K562 (cell line): ENCODE measurements around the gene PPIA. TPM values are rescaled to one million over a fixed set of nuclear protein-coding genes. Genes with fewer than 3 reads are reported as not detected.

ENCODE experiments used
- ARID1B ChIP-seq: fragments of 450-650 bp; IDR thresholded peaks from 2 replicates; pipeline ENCODE4 v1.6.1; 2016; ENCODE audit warnings: antibody characterized with exemption, mild to moderate bottlenecking, inconsistent platforms
- CGGBP1 ChIP-seq: fragments of 250-450 bp; sonication (Bioruptor Pico); IDR thresholded peaks from 2 replicates; pipeline ENCODE4 v1.9.0; 2021; ENCODE audit warnings: mild to moderate bottlenecking
- CREB3L1 ChIP-seq: fragments of 450-650 bp; IDR thresholded peaks from 2 replicates; pipeline ENCODE4 v1.6.1; 2014; ENCODE audit warnings: low read depth, mild to moderate bottlenecking, moderate library complexity, borderline replicate concordance
- E2F3 ChIP-seq: fragments of 250-450 bp; sonication (Bioruptor Pico); IDR thresholded peaks from 2 replicates; pipeline ENCODE4 v1.4.0; 2020; ENCODE audit warnings: mild to moderate bottlenecking
- FOS ChIP-seq: IDR thresholded peaks from 3 replicates; pipeline ENCODE4 v1.6.1; 2011; ENCODE audit not compliant: insufficient read length; ENCODE audit errors: extremely low read depth
- HDAC6 ChIP-seq: IDR thresholded peaks from 2 replicates; pipeline ENCODE4 v1.6.1; 2012; ENCODE audit warnings: low read depth, mild to moderate bottlenecking, control low read depth, inconsistent platforms, low read length, moderate library complexity
- ILF3 ChIP-seq: fragments of 450-650 bp; IDR thresholded peaks from 2 replicates; pipeline ENCODE4 v1.6.1; 2018; ENCODE audit warnings: antibody characterized with exemption, mild to moderate bottlenecking, moderate library complexity, borderline replicate concordance
- MAX ChIP-seq: sonication (generic); formaldehyde crosslinking; IDR thresholded peaks from 2 replicates; pipeline ENCODE4 v1.9.0; 2022; ENCODE audit warnings: mild to moderate bottlenecking, missing genetic modification reagents
- MTA1 ChIP-seq: fragments of 450-650 bp; IDR thresholded peaks from 2 replicates; pipeline ENCODE4 v1.6.1; 2017; ENCODE audit warnings: borderline replicate concordance
- NFE2L1 ChIP-seq: fragments of 450-650 bp; IDR thresholded peaks from 2 replicates; pipeline ENCODE4 v1.6.1; 2016; ENCODE audit warnings: missing genetic modification characterization, low read depth, mild to moderate bottlenecking, missing compliant biosample characterization, moderate library complexity, borderline replicate concordance
- PCBP2 ChIP-seq: fragments of 200-400 bp; formaldehyde crosslinking; IDR thresholded peaks from 2 replicates; pipeline ENCODE4 v1.6.1; 2018; ENCODE audit warnings: low read length, low read depth, mild to moderate bottlenecking, moderate library complexity; ENCODE audit not compliant: poor library complexity, severe bottlenecking
- RBM14 ChIP-seq: fragments of 200-400 bp; formaldehyde crosslinking; IDR thresholded peaks from 2 replicates; pipeline ENCODE4 v1.6.1; 2018; ENCODE audit warnings: low read depth, mild to moderate bottlenecking, low read length, moderate library complexity, borderline replicate concordance; ENCODE audit not compliant: insufficient read depth
- RNF2 ChIP-seq: sonication (generic); IDR thresholded peaks from 2 replicates; pipeline ENCODE4 v1.6.1; 2016
- SIX5 ChIP-seq, 2 experiments: IDR thresholded peaks; 2 replicates each; pipeline ENCODE4 v1.6.1; 2011; ENCODE audit warnings: low read length in 2 of 2, borderline replicate concordance in 1 of 2, low read depth in 1 of 2, mild to moderate bottlenecking in 1 of 2, moderate library complexity in 1 of 2; ENCODE audit not compliant: insufficient read depth in 1 of 2
- SMARCB1 ChIP-seq: IDR thresholded peaks from 2 replicates; pipeline ENCODE4 v1.6.1; 2011; ENCODE audit warnings: improper control_type of control experiment, low read depth; ENCODE audit not compliant: insufficient read length
- TAF7 ChIP-seq: fragments of 450-650 bp; IDR thresholded peaks from 2 replicates; pipeline ENCODE4 v1.6.1; 2016; ENCODE audit warnings: missing genetic modification characterization, missing compliant biosample characterization
- THRA ChIP-seq: fragments of 450-650 bp; IDR thresholded peaks from 2 replicates; pipeline ENCODE4 v1.6.1; 2017; ENCODE audit warnings: mild to moderate bottlenecking, moderate library complexity
- ZBTB7A ChIP-seq: IDR thresholded peaks from 2 replicates; pipeline ENCODE4 v1.6.1; 2011; ENCODE audit warnings: low read depth, mild to moderate bottlenecking, low read length, moderate library complexity, borderline replicate concordance; ENCODE audit not compliant: control insufficient read depth
- ZNF274 ChIP-seq: IDR thresholded peaks from 2 replicates; pipeline ENCODE4 v1.6.1; 2011; ENCODE audit warnings: low read depth, mild to moderate bottlenecking, low read length, moderate library complexity, borderline replicate concordance
- ZNF347 ChIP-seq: fragments of 450-650 bp; formaldehyde crosslinking; IDR thresholded peaks from 2 replicates; pipeline ENCODE4 v1.4.0; 2020; ENCODE audit warnings: low read depth, mild to moderate bottlenecking, moderate library complexity
- ZNF398 ChIP-seq: fragments of 250-450 bp; sonication (Bioruptor Pico); IDR thresholded peaks from 2 replicates; pipeline ENCODE4 v1.8.0; 2021; ENCODE audit warnings: moderate library complexity, mild to moderate bottlenecking, inconsistent platforms
- polyA plus RNA-seq, 8 experiments: library from polyadenylated mRNA; depleted of rRNA in 4 of 8; stranded (reverse) in 5 of 8; unstranded in 3 of 8; fragments of >200 nt; fragmentation: Nextera tagmentation in 2 of 8; fragmentation: Illumina TruSeq in 1 of 8; extraction: Ambion mirVana in 2 of 8; extraction: Trizol in 1 of 8; gene quantifications; 2 replicates each; pipeline versions ENCODE4 v1.2.1 to v1.2.3, GENCODE V29; 2011 to 2014; ENCODE audit warnings: inconsistent platforms in 1 of 8, missing spikeins in 1 of 8
- total RNA-seq, 7 experiments: library from RNA; depleted of rRNA in 6 of 7; stranded (reverse); fragments of >200 nt in 6 of 7; fragmentation: Illumina TruSeq in 2 of 7; extraction: Trizol in 2 of 7; gene quantifications; 2 replicates each; pipeline versions ENCODE4 v1.2.1 to v1.2.3, GENCODE V29; 2011 to 2021; ENCODE audit warnings: low replicate concordance in 1 of 7

Gene PPIA
- total and polyA plus RNA-seq, 9 of the 15 experiments (the other 6 are each of a cell fraction or from before 2014, with no cell fraction given), result 2,583 to 7,504 (median 3,973) TPM

- TF ChIP-seq CREB3L1, result peak; percentile 60
- TF ChIP-seq ZBTB7A, result peak; percentile 90
- no peak for TF ChIP-seq ZNF398 (CRISPR knock-in tag)
- peak; percentile 21 for TF ChIP-seq RNF2
- no peak for TF ChIP-seq SIX5 (IDR thresholded peaks at IDR 0.05; ENCODE audit: borderline replicate concordance in 1 of 2, insufficient read depth in 1 of 2, low read depth in 1 of 2, low read length in 2 of 2)
- no peak for TF ChIP-seq CGGBP1 (CRISPR knock-in tag)
- TF ChIP-seq SMARCB1, result no peak
- no peak for TF ChIP-seq THRA
- TF ChIP-seq HDAC6, result no peak
- peak; percentile 95 for TF ChIP-seq MAX
- TF ChIP-seq FOS, result peak; percentile 97
- TF ChIP-seq ZNF347 (CRISPR knock-in tag), result no peak
- TF ChIP-seq ZNF274, result no peak
- no peak for TF ChIP-seq NFE2L1 (tag)
- TF ChIP-seq E2F3 (CRISPR knock-in tag), result peak; percentile 77; the same call in 1 of the 2 replicates
- TF ChIP-seq TAF7 (tag), result peak; percentile 91
- peak; percentile 88; the same call in 1 of the 2 replicates for TF ChIP-seq ILF3
- TF ChIP-seq PCBP2, result peak; percentile 97
- TF ChIP-seq MTA1, result no peak
- no peak for TF ChIP-seq ARID1B
- peak; percentile 92; the same call in 1 of the 2 replicates for TF ChIP-seq RBM14
These were observed at the start of gene PPIA (continued) for GRCh38 chr7:44796504-44797328.
